ENCODE data around the gene CCDC85C.

The CCDC85C gene

GRCh38 chr14:99605299-99605961, 1.4 kb upstream of the CCDC85C start:
- TF ChIP-seq, protein P1, sequence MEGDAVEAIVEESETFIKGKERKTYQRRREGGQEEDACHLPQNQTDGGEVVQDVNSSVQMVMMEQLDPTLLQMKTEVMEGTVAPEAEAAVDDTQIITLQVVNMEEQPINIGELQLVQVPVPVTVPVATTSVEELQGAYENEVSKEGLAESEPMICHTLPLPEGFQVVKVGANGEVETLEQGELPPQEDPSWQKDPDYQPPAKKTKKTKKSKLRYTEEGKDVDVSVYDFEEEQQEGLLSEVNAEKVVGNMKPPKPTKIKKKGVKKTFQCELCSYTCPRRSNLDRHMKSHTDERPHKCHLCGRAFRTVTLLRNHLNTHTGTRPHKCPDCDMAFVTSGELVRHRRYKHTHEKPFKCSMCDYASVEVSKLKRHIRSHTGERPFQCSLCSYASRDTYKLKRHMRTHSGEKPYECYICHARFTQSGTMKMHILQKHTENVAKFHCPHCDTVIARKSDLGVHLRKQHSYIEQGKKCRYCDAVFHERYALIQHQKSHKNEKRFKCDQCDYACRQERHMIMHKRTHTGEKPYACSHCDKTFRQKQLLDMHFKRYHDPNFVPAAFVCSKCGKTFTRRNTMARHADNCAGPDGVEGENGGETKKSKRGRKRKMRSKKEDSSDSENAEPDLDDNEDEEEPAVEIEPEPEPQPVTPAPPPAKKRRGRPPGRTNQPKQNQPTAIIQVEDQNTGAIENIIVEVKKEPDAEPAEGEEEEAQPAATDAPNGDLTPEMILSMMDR (conservative IDR thresholded peaks at IDR 0.05; ENCODE audit: low read depth, low read length), result no peak
- Histone ChIP-seq H3K79me2 (ENCODE audit: insufficient read depth, low read depth) (peaks cover 8% of the 10 kb centered on the region; the same call in 1 of the 2 replicates), H4K20me1 (ENCODE audit: insufficient read depth) (no peaks in the 10 kb centered on the region), H3K4me2 (peak overlapping the region; percentile 97), H3K4me1 (ENCODE audit: low read depth, poor library complexity, severe bottlenecking) (peaks cover 32% of the 10 kb centered on the region), H3K36me3 (ENCODE audit: insufficient read depth) (no peaks in the 10 kb centered on the region), H3K27me3 (ENCODE audit: insufficient read depth, low read depth) (no peaks in the 10 kb centered on the region), H3K4me3 (IDR thresholded peaks at IDR 0.05; ENCODE audit: insufficient read depth, low read depth, low read length) (no peak overlapping the region), H3K27ac (peak overlapping the region; percentile 84), H2AFZ (ENCODE audit: low read depth) (peak overlapping the region; percentile 98), H3K9ac (peak overlapping the region; percentile 90)

DNA sequence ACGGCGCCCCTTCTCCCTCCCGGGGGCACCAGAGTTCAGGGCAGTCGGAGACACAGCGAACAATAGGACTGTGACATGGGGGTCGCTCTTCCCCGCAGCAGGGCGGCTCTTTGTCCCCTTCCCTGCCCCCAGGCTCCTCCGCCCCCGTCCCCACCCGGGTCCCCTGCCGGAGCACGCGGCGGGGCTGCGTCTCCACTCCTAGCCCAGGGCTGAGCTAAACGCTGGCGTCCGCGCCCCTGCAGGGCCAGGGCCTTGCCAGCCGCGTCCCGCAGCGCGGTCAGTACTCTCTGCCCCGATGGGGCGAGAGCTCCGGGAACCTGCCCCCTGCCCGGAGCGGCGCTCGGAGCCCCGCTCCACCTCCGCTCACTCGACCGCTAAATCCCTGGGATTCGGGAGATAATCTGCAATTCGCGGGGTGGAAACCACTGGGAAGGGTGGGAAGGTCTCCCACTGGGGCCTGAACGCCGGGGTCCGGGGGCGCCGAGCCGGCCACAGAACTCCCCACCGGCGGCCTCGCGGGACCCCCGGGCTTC, 825 bp upstream of the CCDC85C start:
- Histone ChIP-seq H3K79me2 (ENCODE audit: insufficient read depth, low read depth) (peaks cover 12% of the 10 kb centered on the region; the same call in 1 of the 2 replicates), H3K4me3 (IDR thresholded peaks at IDR 0.05; ENCODE audit: insufficient read depth, low read depth, low read length) (no peak overlapping the region), H2AFZ (ENCODE audit: low read depth) (peak overlapping the region; percentile 98), H3K27ac (peak overlapping the region; percentile 84), H3K27me3 (ENCODE audit: insufficient read depth, low read depth) (no peaks in the 10 kb centered on the region), H3K36me3 (ENCODE audit: insufficient read depth) (no peaks in the 10 kb centered on the region), H3K9ac (peak overlapping the region; percentile 90), H3K4me1 (ENCODE audit: low read depth, poor library complexity, severe bottlenecking) (peaks cover 38% of the 10 kb centered on the region), H4K20me1 (ENCODE audit: insufficient read depth) (no peaks in the 10 kb centered on the region), H3K4me2 (peak overlapping the region; percentile 60)
- TF ChIP-seq, protein P1 (conservative IDR thresholded peaks at IDR 0.05; ENCODE audit: low read depth, low read length), result no peak

DNA sequence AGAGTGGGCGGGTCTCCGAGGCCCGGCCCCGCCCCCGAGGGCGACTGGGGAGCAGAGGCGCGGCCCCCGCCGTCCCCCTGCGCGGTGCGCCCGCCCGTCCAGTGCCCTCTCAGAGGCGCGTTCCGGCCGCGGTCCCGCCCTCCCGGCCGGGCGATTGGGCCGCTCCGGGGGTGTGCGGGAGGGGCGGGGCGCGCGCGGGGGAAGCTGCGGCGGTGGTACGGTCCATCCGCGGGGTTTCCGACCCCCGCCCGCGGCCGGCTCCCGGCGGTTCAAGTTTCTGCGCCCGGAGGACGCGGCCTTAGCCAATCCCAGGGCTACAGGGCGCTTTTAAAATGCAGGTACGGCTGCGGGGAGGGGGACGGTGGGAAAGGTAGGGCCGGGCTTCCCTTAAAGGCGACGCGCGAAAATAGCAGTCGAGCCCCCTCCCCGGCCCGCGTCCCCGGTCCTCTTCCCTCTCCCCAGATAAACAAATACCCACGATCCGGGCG, 315 bp upstream of the CCDC85C start:
- Histone ChIP-seq H3K4me3 (IDR thresholded peaks at IDR 0.05; ENCODE audit: insufficient read depth, low read depth, low read length) (no peak overlapping the region), H3K4me1 (ENCODE audit: low read depth, poor library complexity, severe bottlenecking) (peaks cover 41% of the 10 kb centered on the region), H3K9ac (peak overlapping the region; percentile 90), H3K79me2 (ENCODE audit: insufficient read depth, low read depth) (peaks cover 13% of the 10 kb centered on the region; the same call in 1 of the 2 replicates), H2AFZ (ENCODE audit: low read depth) (peak overlapping the region; percentile 98), H3K4me2 (peak overlapping the region; percentile 60), H3K27ac (peak overlapping the region; percentile 84), H3K27me3 (ENCODE audit: insufficient read depth, low read depth) (no peaks in the 10 kb centered on the region), H3K36me3 (ENCODE audit: insufficient read depth) (no peaks in the 10 kb centered on the region), H4K20me1 (ENCODE audit: insufficient read depth) (no peaks in the 10 kb centered on the region)
- TF ChIP-seq, protein P1 (conservative IDR thresholded peaks at IDR 0.05; ENCODE audit: low read depth, low read length), result no peak

DNA sequence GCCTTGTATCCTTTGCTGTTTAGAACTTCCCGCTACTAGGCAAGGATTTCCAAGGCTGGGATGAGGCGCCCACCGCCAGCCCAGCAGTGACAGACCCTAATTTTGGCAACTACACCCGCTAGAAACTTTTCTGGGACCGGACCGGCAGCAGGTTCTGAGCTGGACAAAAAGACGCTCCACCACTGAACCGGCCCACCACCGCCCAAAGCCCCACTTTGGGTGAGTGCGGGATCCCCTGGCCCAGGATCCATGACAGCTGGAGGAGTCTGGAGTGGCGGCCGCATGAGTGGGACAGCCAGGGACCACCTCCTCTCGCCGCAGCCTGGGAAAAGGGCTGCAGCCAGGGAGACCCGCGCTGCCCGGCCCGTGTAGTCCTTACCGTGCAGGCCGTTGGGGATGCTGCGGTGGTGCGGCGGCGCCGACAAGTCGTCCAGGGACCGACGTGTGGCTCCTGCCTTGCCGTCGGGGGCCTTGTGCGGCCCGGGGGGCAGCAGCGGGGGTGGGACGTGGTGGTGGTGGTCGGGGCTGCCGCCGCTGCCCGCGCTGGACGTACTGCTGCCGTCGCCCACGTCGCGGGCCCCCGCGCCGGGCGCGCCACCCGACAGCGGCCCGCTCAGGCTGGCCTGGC, 1.1 kb downstream of the CCDC85C start:
- H3K79me2 ChIP-seq (ENCODE audit: insufficient read depth, low read depth), result peaks cover 16% of the 10 kb centered on the region; the same call in 1 of the 2 replicates
- TF ChIP-seq, protein P1 (conservative IDR thresholded peaks at IDR 0.05; ENCODE audit: low read depth, low read length), result no peak
- no peaks in the 10 kb centered on the region for H3K36me3 ChIP-seq (ENCODE audit: insufficient read depth)
- H3K9ac ChIP-seq, result no peak overlapping the region
- peak overlapping the region; percentile 78; the same call in 1 of the 2 replicates for H3K4me2 ChIP-seq
- no peak overlapping the region for H2AFZ ChIP-seq (ENCODE audit: low read depth)
- no peaks in the 10 kb centered on the region for H3K27me3 ChIP-seq (ENCODE audit: insufficient read depth, low read depth)
- no peak overlapping the region for H3K27ac ChIP-seq
- H4K20me1 ChIP-seq (ENCODE audit: insufficient read depth), result no peaks in the 10 kb centered on the region
- H3K4me1 ChIP-seq (ENCODE audit: low read depth, poor library complexity, severe bottlenecking), result peaks cover 41% of the 10 kb centered on the region
- H3K4me3 ChIP-seq (IDR thresholded peaks at IDR 0.05; ENCODE audit: insufficient read depth, low read depth, low read length), result no peak overlapping the region

Data from KMS-11 (cell line).